ENCODE measurements around the gene CES3.

CES3 gene

GRCh38 chr16:67006930-67007658, 46.0 kb downstream of the CES3 start:
- no peak for DNase-seq (ENCODE audit: low read depth in 3 of 3)

DNA sequence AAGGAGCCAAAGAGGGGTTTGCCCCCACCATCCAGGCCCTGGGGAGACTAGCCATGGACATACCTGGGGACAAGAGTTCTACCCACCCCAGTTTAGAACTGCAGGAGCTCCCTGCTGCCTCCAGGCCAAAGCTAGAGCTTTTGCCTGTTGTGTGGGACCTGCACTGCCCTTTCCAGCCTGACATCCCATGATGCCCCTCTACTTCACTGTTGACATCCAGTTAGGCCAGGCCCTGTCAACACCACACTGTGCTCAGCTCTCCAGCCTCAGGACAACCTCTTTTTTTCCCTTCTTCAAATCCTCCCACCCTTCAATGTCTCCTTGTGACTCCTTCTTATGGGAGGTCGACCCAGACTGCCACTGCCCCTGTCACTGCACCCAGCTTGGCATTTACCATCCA, 48.1 kb downstream of the CES3 start:
- DNase-seq (ENCODE audit: low read depth in 3 of 3): no peak

DNA sequence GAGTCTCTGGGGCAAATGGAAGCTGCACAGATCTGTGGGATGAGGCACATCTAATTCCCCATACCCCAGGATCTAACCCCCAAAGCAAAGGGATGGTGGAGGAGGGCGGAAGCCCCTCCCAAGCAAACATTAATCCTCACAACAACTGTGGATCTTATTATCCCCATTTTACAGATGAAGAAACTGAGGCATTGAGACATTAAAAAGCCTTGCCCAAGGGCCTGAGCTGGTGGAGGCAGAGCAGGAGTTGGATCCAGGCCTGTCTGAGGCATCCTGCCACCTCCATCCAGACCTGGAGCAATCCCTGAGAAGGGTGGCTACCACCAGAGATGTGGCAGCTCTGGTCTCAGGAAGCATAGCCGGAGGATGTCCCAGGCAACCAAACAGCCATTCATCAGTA, 50.2 kb downstream of the CES3 start:
- DNase-seq (ENCODE audit: low read depth in 3 of 3): no peak

DNA sequence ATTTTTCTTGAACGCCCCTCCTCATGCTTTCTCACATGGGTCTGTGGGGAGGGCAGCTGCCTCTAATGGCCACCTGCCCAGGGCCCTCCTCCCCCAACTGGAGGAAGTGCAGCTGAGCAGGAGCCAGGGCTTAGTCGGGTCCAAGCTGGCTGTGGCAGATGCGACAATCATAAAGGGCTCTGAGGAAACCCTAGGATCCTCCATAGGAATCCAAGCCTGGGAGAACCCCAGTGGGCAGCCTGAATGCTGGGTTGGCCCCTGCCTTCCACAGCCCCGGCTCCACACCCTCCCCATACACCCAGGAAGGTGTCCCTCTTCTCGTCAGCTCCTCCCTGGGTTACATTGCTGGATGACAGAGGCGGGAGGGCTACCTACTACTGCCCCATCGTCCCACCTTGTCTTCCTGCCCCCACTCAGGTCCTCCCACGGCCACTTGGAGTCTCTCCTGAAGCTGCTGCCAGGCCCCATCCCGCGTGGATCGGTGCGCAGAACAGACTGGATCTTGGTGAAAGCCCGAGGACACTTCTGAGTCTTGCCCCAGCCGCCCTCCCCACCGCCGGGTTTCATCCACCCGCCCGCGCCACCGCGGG, 52.3 kb downstream of the CES3 start:
- no peak for DNase-seq (ENCODE audit: low read depth in 3 of 3)

GRCh38 chr16:67013823-67014633, 53.0 kb downstream of the CES3 start:
- peak; percentile 51 to 56 (median 53) for DNase-seq (ENCODE audit: low read depth in 3 of 3)

DNA sequence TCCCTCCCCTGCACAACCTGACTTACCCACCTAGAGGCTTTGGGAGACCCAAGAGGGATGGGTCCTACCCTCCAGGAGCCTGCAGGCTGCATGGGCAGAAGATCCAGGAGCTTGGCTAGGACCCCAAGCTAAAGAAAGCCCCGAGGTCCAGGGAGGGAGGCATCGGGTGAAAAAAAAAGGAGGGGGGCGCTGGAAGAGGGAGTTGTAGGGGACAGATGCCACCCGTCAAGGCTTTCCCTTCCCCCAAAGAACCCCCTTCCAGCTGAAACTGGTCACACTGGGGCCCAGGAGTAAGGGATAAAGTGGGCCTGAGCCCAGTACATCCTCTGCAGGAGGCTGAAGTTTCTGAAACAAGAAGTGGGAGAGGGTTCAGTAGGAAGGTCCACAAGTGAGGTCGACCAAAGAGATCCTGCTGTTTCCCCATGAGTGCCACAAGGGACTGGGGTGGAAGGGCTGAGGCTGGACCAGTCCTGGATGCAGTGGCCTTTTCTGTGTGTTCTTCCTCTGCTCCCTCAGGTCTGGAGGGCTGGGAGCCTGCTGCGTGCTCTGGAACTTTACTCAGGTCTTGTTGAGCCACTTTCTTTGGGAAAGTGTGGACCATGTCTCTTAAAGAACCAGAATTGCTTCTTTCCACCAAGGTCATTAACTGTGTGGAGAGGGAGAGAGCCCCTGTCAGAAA, 53.7 kb downstream of the CES3 start:
- DNase-seq (ENCODE audit: low read depth in 3 of 3): no peak

DNA sequence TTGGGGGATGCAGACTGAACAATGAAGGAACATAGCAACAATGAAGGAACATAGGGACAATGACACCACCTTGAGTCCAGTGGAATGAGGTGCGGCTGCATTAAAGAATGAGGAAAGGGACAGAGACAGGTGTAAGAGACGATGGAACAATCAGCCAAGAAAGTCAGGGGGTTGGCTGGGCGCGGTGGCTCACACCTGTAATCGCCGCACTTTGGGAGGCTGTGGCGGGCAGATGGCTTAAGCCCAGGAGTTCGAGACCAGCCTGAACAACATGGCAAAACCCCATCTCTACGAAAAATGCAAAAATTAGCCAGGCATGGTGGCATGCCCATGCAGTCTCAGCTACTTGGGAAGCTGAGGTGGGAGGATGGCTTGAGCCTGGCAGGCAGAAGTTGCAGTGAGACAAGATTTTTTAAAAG, 54.3 kb downstream of the CES3 start:
- DNase-seq (ENCODE audit: low read depth in 3 of 3): no peak

GRCh38 chr16:67016143-67016542, 55.1 kb downstream of the CES3 start:
- no peak for DNase-seq (ENCODE audit: low read depth in 3 of 3)

DNA sequence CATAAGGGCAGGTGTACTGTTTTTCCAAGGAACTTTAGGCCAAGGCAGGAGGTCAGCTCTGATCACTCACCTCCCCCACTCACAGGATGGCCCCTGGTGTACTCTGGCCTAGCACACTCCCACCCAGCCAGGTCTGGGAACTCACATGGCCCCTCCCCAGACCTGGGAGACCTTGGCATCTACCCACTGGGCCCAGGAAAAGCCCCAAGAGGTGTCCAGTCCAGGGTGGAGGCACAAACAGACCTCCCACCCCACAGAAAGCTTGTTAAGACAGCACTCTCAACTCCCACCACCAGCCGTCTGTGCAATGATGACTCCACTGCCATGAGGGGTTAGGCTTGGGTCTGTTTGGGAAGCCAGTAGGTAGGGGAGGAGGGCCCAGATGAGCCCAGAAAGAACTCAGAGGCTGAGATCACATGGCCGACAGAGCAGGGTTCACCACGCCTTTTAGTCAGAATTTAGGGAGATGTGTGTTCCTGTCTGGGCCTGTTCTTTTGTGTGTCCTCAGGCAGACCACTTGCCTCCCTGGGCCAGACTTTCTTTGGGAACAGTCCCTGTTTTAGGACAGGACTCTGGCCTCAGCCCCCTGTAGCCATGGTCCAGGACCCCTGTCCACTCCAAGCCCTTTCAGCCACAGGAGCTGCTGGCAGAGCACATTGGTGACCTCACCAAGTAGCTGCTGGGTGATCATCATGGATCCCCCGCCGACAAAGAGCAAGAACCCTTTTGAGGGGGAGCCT, 55.8 kb downstream of the CES3 start:
- DNase-seq (ENCODE audit: low read depth in 3 of 3): no peak

GRCh38 chr16:67017421-67017750, 56.3 kb downstream of the CES3 start:
- no peak for DNase-seq (ENCODE audit: low read depth in 3 of 3)

DNA sequence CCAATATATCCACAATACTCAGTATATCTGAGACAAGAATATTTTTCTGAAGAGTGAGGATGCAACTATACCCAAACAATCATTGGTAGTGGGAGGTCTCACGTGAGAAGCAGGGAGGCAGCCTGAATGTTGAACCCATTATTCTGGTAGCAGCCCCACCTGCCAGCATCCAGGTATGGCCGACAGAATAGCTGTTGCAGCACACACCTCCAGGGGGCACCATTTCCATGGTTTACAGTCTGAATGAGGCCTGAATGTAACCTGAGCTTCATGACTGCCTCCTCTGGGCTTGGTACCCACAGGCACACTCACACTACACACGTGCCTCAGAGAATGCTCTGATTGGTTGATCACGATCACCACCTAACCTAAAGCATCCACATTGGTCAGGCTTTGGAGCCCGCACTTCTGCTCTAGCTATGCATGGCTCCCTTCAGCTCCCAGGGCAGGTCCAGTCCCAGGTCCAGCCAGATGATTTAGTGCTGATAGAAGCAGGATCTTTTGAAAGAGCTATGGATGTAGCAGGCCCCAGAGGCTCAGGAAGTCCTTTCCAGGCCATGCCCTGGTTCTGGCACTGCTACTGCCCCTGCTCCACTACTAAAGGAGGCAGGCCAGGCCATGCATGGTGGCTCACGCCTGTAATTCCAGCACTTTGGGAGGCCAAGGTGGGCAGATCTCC, 56.9 kb downstream of the CES3 start:
- DNase-seq (ENCODE audit: low read depth in 3 of 3): peak; percentile 61 to 72 (median 69)

DNA sequence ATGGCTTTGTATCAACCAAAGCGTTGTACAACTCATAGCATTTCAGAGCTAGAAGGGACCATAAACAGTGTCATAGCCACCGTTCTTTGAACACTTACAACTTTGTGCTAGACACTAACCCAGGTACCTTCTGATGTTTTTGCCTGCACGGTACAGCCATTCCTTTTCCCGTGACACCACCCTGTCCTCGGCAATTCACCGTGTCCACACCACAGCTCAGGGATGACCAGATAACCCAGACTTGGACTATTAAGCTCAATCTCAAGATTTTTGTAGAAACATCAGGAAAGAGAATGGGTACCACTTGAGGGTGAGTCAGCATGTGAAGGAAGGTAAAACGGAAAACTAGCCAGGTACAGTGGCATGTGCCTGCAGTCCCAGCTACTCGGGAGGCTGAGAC, 58.1 kb downstream of the CES3 start:
- DNase-seq (ENCODE audit: low read depth in 3 of 3): no peak

- no peak for DNase-seq (ENCODE audit: low read depth in 3 of 3)
Observed at GRCh38 chr16:67021321-67021720, 60.3 kb downstream of the CES3 start.

- no peak for DNase-seq (ENCODE audit: low read depth in 3 of 3)
Observed at GRCh38 chr16:67022531-67023214, 61.6 kb downstream of the CES3 start.

- no peak for DNase-seq (ENCODE audit: low read depth in 3 of 3)
Observed at GRCh38 chr16:67023689-67024088, 62.6 kb downstream of the CES3 start.

Data from stimulated activated CD4-positive, alpha-beta T cell treated with anti-CD3 and anti-CD28 coated beads, TNF-alpha, amount 100 ng/mL, for 4 hours (primary cell).